Pons (tissue), 1 donor: Measurements from ENCODE around the gene KNDC1.

Experiments used
- DNase-seq: peaks from one replicate; pipeline ENCODE4 v3.0.0-alpha.2; 2016; ENCODE audit warnings: low spot score

KNDC1 gene

GRCh38 chr10:133191651-133192050 is 31.6 kb downstream of the KNDC1 start:
- no peak for DNase-seq

- no peak for DNase-seq
Observed at GRCh38 chr10:133194151-133194550, 34.1 kb downstream of the KNDC1 start.

GRCh38 chr10:133195096-133195495 is 35.1 kb downstream of the KNDC1 start:
- no peak for DNase-seq

GRCh38 chr10:133195611-133196010 is 35.6 kb downstream of the KNDC1 start:
- no peak for DNase-seq

- no peak for DNase-seq
Observed at GRCh38 chr10:133196221-133196915, 36.3 kb downstream of the KNDC1 start.

- no peak for DNase-seq
Observed at GRCh38 chr10:133196936-133197758, 37.1 kb downstream of the KNDC1 start.

- no peak for DNase-seq
Observed at GRCh38 chr10:133197786-133198185, 37.8 kb downstream of the KNDC1 start.

GRCh38 chr10:133198206-133198605 is 38.2 kb downstream of the KNDC1 start:
- DNase-seq: no peak

- no peak for DNase-seq
Observed at GRCh38 chr10:133198621-133199487, 38.8 kb downstream of the KNDC1 start.

GRCh38 chr10:133199488-133199885 is 39.5 kb downstream of the KNDC1 start:
- DNase-seq: no peak

- no peak for DNase-seq
Observed at GRCh38 chr10:133199992-133200611, 40.1 kb downstream of the KNDC1 start.

GRCh38 chr10:133200621-133201031 is 40.6 kb downstream of the KNDC1 start:
- no peak for DNase-seq

GRCh38 chr10:133201151-133201947 is 41.3 kb downstream of the KNDC1 start:
- DNase-seq: no peak

GRCh38 chr10:133201948-133202725 is 42.1 kb downstream of the KNDC1 start:
- no peak for DNase-seq

GRCh38 chr10:133202778-133203651 is 43.0 kb downstream of the KNDC1 start:
- DNase-seq: no peak

GRCh38 chr10:133203652-133204195 is 43.7 kb downstream of the KNDC1 start:
- DNase-seq: no peak

- no peak for DNase-seq
Observed at GRCh38 chr10:133204226-133205015, 44.4 kb downstream of the KNDC1 start.

- DNase-seq: no peak
Observed at GRCh38 chr10:133205146-133205545, 45.1 kb downstream of the KNDC1 start.
